Heart left ventricle (tissue), 13 donors: ENCODE results near the gene PRDM16.

Experiments
- POLR2A ChIP-seq, 2 donors: fragments of 450-650 bp; IDR thresholded peaks; one replicate each; pipeline ENCODE4 v1.6.1; 2017; ENCODE audit warnings: antibody characterized with exemption in 2 of 2, mild to moderate bottlenecking in 2 of 2, moderate library complexity in 2 of 2
- TF ChIP-seq, protein P1 (sequence below), 12 donors: fragments of 200-600 bp; sonication (generic) in 4 of 12; IDR thresholded peaks; one replicate each; pipeline versions ENCODE4 v1.5.0 to v1.8.0; 2018 to 2022; ENCODE audit warnings: antibody characterized with exemption in 12 of 12, mild to moderate bottlenecking in 5 of 12
- donor health status: ischemic (EF 13 %, LVEDD 7.1; RV severe dilation, severe dysfunction).
- donor health status: DM: no; HTN: yes; CAD: no.
- donor health status: DM: no; HTN: no; CAD: no.
- donor health status: ischemic (EF 25% LVEDD 6.9; RV normal size, moderate dysfunction).
- donor health status: ischemic (EF 25% LVEDD 5.7; RV mildly dilated, moderate dysfunction).
- donor health status: ischemic (EF 35%, LVEDD 5.7; RV mildly dilated, moderate dysfunction).
- donor health status: nonischemic (EF 11% LVEDD 7.7; RV severe dilation, severe dysfunction).
- donor health status: DM: yes; HTN: yes; CAD: no.
- donor health status: PGD.
- donor health status: ischemic (EF 29% LVEDD 5.4; RV normal size, mild dysfunction).
- donor health status: nonischemic (EF 23%, LVEDD 6.1; RV moderate dilation, normal function).

DNA sequence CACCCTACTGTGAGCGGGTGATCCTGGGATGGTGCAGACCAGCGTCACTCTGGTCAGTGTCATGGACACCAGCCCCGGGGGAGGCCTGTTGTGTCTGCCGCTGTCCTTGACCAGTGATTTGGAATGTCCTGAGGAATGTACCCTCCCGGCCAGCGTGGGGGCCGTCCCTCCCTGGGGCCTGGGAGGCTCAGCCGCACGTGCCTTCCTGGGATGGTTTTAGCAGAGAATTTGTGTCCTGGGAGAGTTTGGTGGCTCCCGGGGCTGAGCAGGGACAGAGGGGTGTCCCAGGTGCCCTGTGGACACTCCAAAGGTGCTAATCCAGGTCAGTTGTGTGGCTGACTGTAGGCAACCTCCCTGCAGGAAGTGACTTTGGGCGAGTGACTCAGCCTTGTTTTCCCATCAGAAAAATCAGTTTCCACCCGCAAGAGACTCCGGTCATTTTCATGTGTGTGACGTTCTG, 391.7 kb downstream of the PRDM16 start:
- TF ChIP-seq, protein P1, sequence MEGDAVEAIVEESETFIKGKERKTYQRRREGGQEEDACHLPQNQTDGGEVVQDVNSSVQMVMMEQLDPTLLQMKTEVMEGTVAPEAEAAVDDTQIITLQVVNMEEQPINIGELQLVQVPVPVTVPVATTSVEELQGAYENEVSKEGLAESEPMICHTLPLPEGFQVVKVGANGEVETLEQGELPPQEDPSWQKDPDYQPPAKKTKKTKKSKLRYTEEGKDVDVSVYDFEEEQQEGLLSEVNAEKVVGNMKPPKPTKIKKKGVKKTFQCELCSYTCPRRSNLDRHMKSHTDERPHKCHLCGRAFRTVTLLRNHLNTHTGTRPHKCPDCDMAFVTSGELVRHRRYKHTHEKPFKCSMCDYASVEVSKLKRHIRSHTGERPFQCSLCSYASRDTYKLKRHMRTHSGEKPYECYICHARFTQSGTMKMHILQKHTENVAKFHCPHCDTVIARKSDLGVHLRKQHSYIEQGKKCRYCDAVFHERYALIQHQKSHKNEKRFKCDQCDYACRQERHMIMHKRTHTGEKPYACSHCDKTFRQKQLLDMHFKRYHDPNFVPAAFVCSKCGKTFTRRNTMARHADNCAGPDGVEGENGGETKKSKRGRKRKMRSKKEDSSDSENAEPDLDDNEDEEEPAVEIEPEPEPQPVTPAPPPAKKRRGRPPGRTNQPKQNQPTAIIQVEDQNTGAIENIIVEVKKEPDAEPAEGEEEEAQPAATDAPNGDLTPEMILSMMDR (IDR thresholded peaks at IDR 0.05), result no peak
- TF ChIP-seq POLR2A (IDR thresholded peaks at IDR 0.05), result no peak
